HepG2 (cell line): ENCODE data around the gene CFAP119. TPM values are rescaled to one million over a fixed set of nuclear protein-coding genes. Genes with fewer than 3 reads are reported as not detected.

Experiments used
- ATF2 ChIP-seq: sonication (generic); formaldehyde crosslinking; IDR thresholded peaks from 2 replicates; pipeline ENCODE4 v1.4.0; 2020; ENCODE audit warnings: missing genetic modification reagents
- ATRX ChIP-seq: sonication (generic); formaldehyde crosslinking; IDR thresholded peaks from 2 replicates; pipeline ENCODE4 v1.4.0; 2020; ENCODE audit warnings: missing genetic modification reagents, borderline replicate concordance
- CREB1 ChIP-seq, 2 experiments: fragments of 450-650 bp in 1 of 2; IDR thresholded peaks; 2 replicates each; pipeline ENCODE4 v1.6.1; 2016 to 2017; ENCODE audit warnings: control low read depth in 1 of 2, mild to moderate bottlenecking in 1 of 2, missing compliant biosample characterization in 1 of 2, missing genetic modification characterization in 1 of 2
- CREBL2 ChIP-seq: sonication (generic); formaldehyde crosslinking; IDR thresholded peaks from 2 replicates; pipeline ENCODE4 v1.8.1; 2023; ENCODE audit warnings: missing genetic modification reagents, mild to moderate bottlenecking, borderline replicate concordance
- FUBP1 ChIP-seq: sonication (generic); formaldehyde crosslinking; IDR thresholded peaks from 2 replicates; pipeline ENCODE4 v1.5.1; 2020; ENCODE audit warnings: missing genetic modification reagents, mild to moderate bottlenecking, borderline replicate concordance
- HMGXB3 ChIP-seq: sonication (generic); formaldehyde crosslinking; IDR thresholded peaks from 2 replicates; pipeline ENCODE4 v1.4.0; 2020; ENCODE audit warnings: missing genetic modification reagents, borderline replicate concordance
- MIXL1 ChIP-seq: IDR thresholded peaks from 2 replicates; pipeline ENCODE4 v1.6.1; 2016
- PCBP2 ChIP-seq: fragments of 200-400 bp; formaldehyde crosslinking; optimal IDR thresholded peaks from 2 replicates; pipeline ENCODE3; 2018; ENCODE audit warnings: low read length, low read depth; ENCODE audit not compliant: poor library complexity, severe bottlenecking
- RFX3 ChIP-seq: IDR thresholded peaks from 2 replicates; pipeline ENCODE4 v1.6.1; 2016; ENCODE audit warnings: missing biosample characterization, missing genetic modification reagents
- ZBTB14 ChIP-seq: sonication (generic); formaldehyde crosslinking; IDR thresholded peaks from 2 replicates; pipeline ENCODE4 v1.4.0; 2020; ENCODE audit warnings: missing genetic modification reagents
- ZBTB7B ChIP-seq: sonication (generic); formaldehyde crosslinking; IDR thresholded peaks from 2 replicates; pipeline ENCODE4 v1.4.0; 2020; ENCODE audit warnings: missing genetic modification reagents
- ZNF333 ChIP-seq: sonication (generic); formaldehyde crosslinking; IDR thresholded peaks from 2 replicates; pipeline ENCODE4 v1.4.0; 2020; ENCODE audit warnings: mild to moderate bottlenecking, missing genetic modification reagents, borderline replicate concordance
- ZNF468 ChIP-seq: sonication (generic); formaldehyde crosslinking; IDR thresholded peaks from 2 replicates; pipeline ENCODE4 v1.8.0; 2022; ENCODE audit warnings: mild to moderate bottlenecking, moderate library complexity, missing genetic modification reagents
- ZNF552 ChIP-seq: sonication (generic); formaldehyde crosslinking; IDR thresholded peaks from 2 replicates; pipeline ENCODE4 v1.9.0; 2022; ENCODE audit warnings: missing genetic modification reagents, mild to moderate bottlenecking, borderline replicate concordance
- ZNF619 ChIP-seq: sonication (generic); formaldehyde crosslinking; IDR thresholded peaks from 2 replicates; pipeline ENCODE4 v1.4.0; 2020; ENCODE audit warnings: mild to moderate bottlenecking, missing genetic modification reagents
- ZNF7 ChIP-seq: IDR thresholded peaks from 2 replicates; pipeline ENCODE4 v1.6.1; 2016; ENCODE audit warnings: missing biosample characterization, missing genetic modification reagents
- ZSCAN31 ChIP-seq: sonication (generic); formaldehyde crosslinking; IDR thresholded peaks from 2 replicates; pipeline ENCODE4 v1.5.0; 2020; ENCODE audit warnings: low read depth, mild to moderate bottlenecking, missing genetic modification reagents
- polyA plus RNA-seq, 8 experiments: library from polyadenylated mRNA; depleted of rRNA in 3 of 8; stranded (reverse) in 7 of 8; unstranded in 1 of 8; fragments of >200 nt; fragmentation: Illumina TruSeq in 4 of 8; extraction: Trizol in 4 of 8; gene quantifications; 2 replicates each; pipeline versions ENCODE4 v1.2.1 to v1.2.3, GENCODE V29; 2011 to 2016; ENCODE audit warnings: low read depth in 4 of 8, missing spikeins in 1 of 8, mixed read lengths in 1 of 8; ENCODE audit not compliant: insufficient read depth in 1 of 8
- total RNA-seq, 5 experiments: library from RNA; depleted of rRNA; stranded (reverse); fragments of >200 nt; fragmentation: Illumina TruSeq; extraction: Trizol; gene quantifications; 2 replicates each; pipeline ENCODE4 v1.2.3, GENCODE V29; 2016; ENCODE audit warnings: low read depth in 1 of 5

CFAP119 gene
- total and polyA plus RNA-seq, 2 of the 13 experiments (the other 11 are each of a cell fraction or from before 2014, with no cell fraction given), result 6.4 TPM

GRCh38 chr16:30775392-30776188 lies 13.7 kb upstream of the CFAP119 start (continued):
- TF ChIP-seq FUBP1 (CRISPR knock-in tag), result peak; percentile 10; the same call in 1 of the 2 replicates
- 0 out of 2 replicates have a peak, but pooled peaks have one; percentile 10 for TF ChIP-seq ZBTB14 (CRISPR knock-in tag)
- peak; percentile 98 for TF ChIP-seq ZSCAN31
- TF ChIP-seq MIXL1 (CRISPR knock-in tag), result peak; percentile 65; the same call in 1 of the 2 replicates
- TF ChIP-seq ATRX (CRISPR knock-in tag), result peak; percentile 13; the same call in 1 of the 2 replicates
- peak; percentile 45 for TF ChIP-seq HMGXB3 (CRISPR knock-in tag)
- peak; percentile 55 for TF ChIP-seq CREB1 (IDR thresholded peaks at IDR 0.05)
- TF ChIP-seq CREB1 (CRISPR knock-in tag; IDR thresholded peaks at IDR 0.05), result peak; percentile 44; the same call in 1 of the 2 replicates
- TF ChIP-seq ZNF333 (CRISPR knock-in tag), result peak; percentile 25; the same call in 1 of the 2 replicates
- peak; percentile 98 for TF ChIP-seq ZNF552 (CRISPR knock-in tag)
- TF ChIP-seq ATF2 (CRISPR knock-in tag), result peak; percentile 56
- TF ChIP-seq ZBTB7B (CRISPR knock-in tag), result peak; percentile 15; the same call in 1 of the 2 replicates
- TF ChIP-seq ZNF7 (CRISPR knock-in tag), result no peak
- TF ChIP-seq ZNF468 (CRISPR knock-in tag), result peak; percentile 97
- TF ChIP-seq ZNF619 (CRISPR knock-in tag), result peak; percentile 83; the same call in 1 of the 2 replicates
- TF ChIP-seq RFX3 (CRISPR knock-in tag), result no peak
- TF ChIP-seq CREBL2 (CRISPR knock-in tag), result 0 out of 2 replicates have a peak, but pooled peaks have one; percentile 23
- no peak for TF ChIP-seq PCBP2
